Stomach (tissue), 9 donors: ENCODE measurements around the gene CS. TPM values are rescaled to one million over a fixed set of nuclear protein-coding genes. Genes with fewer than 3 reads are reported as not detected.

Experiments used
- DNase-seq, 2 donors: peaks; one replicate each; pipeline versions ENCODE4 v3.0.0 to v3.0.0-alpha.2; 2013 to 2019
- H3K27ac ChIP-seq, 5 donors: fragments of 200-600 bp in 4 of 5; sonication (generic) in 4 of 5; one replicate each; pipeline ENCODE4 v1.5.1; 2013 to 2019; ENCODE audit warnings: mild to moderate bottlenecking in 1 of 5, moderate library complexity in 1 of 5
- H3K27me3 ChIP-seq, 3 donors: fragments of 200-600 bp; sonication (generic); one replicate each; pipeline ENCODE4 v1.5.1; 2017 to 2019; ENCODE audit warnings: mixed run types in 1 of 3
- H3K36me3 ChIP-seq, 4 donors: fragments of 200-600 bp; sonication (generic); 1 replicate in 3 of 4; 2 replicates in 1 of 4; pipeline ENCODE4 v1.5.1; 2016 to 2019
- H3K4me1 ChIP-seq, 4 donors: fragments of 200-600 bp; sonication (generic); one replicate each; pipeline ENCODE4 v1.5.1; 2016 to 2019
- H3K4me3 ChIP-seq, 4 donors: fragments of 200-600 bp; sonication (generic) in 3 of 4; one replicate each; pipeline ENCODE4 v1.5.1; 2016 to 2019; ENCODE audit warnings: mild to moderate bottlenecking in 1 of 4
- H3K9me3 ChIP-seq, 4 donors: fragments of 200-600 bp; sonication (generic); one replicate each; pipeline ENCODE4 v1.5.1; 2016 to 2019
- EP300 ChIP-seq: sonication (generic); formaldehyde crosslinking; IDR thresholded peaks from one replicate; pipeline ENCODE4 v1.6.1; 2017; ENCODE audit warnings: antibody characterized with exemption
- POLR2A ChIP-seq, 4 donors: fragments of 450-650 bp; IDR thresholded peaks; one replicate each; pipeline ENCODE4 v1.6.1; 2016; ENCODE audit warnings: antibody characterized with exemption in 4 of 4, control low read depth in 2 of 4, mild to moderate bottlenecking in 1 of 4, moderate library complexity in 1 of 4
- POLR2AphosphoS5 ChIP-seq, 3 donors: sonication (generic); formaldehyde crosslinking; IDR thresholded peaks; one replicate each; pipeline ENCODE4 v1.6.1; 2016; ENCODE audit warnings: antibody characterized with exemption in 3 of 3
- WGBS, 5 donors: extraction: QIAGEN DNeasy Blood & Tissue Kit in 3 of 5; methylation state at CpG; one replicate each; pipeline versions ENCODE4 v1.1.5 to v1.1.7; 2013 to 2018; 5-methylcytosine and 5-hydroxymethylcytosine counted together
- intact Hi-C: fragments of 100-400 bp; cut with DNase I; formaldehyde crosslinking; loops from one replicate; pipeline ENCODE4 v1.15.1; 2023; ENCODE audit warnings: low total_unique reads
- polyA plus RNA-seq, 3 donors: library from polyadenylated mRNA; stranded (reverse); fragments of 200-250 nt; gene quantifications; one replicate each; pipeline ENCODE4 v1.2.3, GENCODE V29; 2013
- total RNA-seq, 5 donors: library from RNA; depleted of rRNA; stranded (reverse); fragments of >200 nt; gene quantifications; one replicate each; pipeline versions ENCODE4 v1.1.0 to v1.2.3, GENCODE V29; 2014 to 2016
- TF ChIP-seq, protein P1 (sequence below), 7 experiments: fragments of 450-650 bp in 4 of 7; fragments of 200-600 bp in 3 of 7; sonication (generic) in 3 of 7; IDR thresholded peaks; one replicate each; pipeline ENCODE4 v1.5.1; 2016 to 2019; ENCODE audit warnings: antibody characterized with exemption in 7 of 7, control low read depth in 2 of 7, mild to moderate bottlenecking in 1 of 7
- donor health status: healthy with polysubstance abuse.
- donor health status: Bipolar disorder and iron deficiency.
- donor health status: healthy.

CS gene
- total and polyA plus RNA-seq, 8 donors, result 51.9 to 174 (median 114) TPM

DNA sequence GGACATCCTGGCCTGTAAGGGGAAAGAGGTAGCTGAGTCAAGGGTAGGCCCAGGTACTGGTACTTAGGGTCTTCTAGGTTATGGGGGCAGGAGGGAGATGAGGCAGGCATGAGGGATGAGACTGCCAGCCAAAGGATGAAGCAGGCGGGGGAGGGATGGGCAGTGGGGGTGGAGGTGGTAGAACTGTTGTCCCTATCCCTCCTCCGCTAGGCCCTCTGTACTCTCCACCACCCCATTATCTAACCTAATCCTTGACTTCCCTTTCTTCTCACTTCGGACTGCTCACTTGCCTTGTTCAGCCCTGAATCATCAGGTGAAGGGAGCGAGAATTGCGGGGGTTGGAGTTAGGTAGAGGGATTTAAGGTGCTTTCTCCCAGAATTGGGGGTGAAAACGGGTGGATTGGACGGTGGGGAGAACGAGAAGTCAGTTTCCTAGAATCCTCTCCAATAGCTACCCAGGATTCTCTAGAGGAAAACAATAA is 33.1 kb upstream of the CS start:
- 11 to 20% (median 16%) methylated on average over 8 of the region's 8 CpGs for WGBS, 5 donors
- Histone ChIP-seq H3K4me1 (peaks cover 11 to 24% (median 16%) of the 10 kb centered on the region in 4 donors), H3K4me3 (peak overlapping the region; percentile 52 to 70 (median 56)), H3K27ac (peak overlapping the region; percentile 86 to 98 (median 95)), H3K9me3 (no peaks in the 10 kb centered on the region), H3K36me3 (peaks cover 0 to 6% (median 5%) of the 10 kb centered on the region in 4 donors), H3K27me3 (no peaks in the 10 kb centered on the region)
- no peak for DNase-seq
- intact Hi-C loops, result no loop called here
- TF ChIP-seq POLR2AphosphoS5 (IDR thresholded peaks at IDR 0.05) (no peak), EP300 (no peak), POLR2A (IDR thresholded peaks at IDR 0.05) (no peak)
- TF ChIP-seq, protein P1, sequence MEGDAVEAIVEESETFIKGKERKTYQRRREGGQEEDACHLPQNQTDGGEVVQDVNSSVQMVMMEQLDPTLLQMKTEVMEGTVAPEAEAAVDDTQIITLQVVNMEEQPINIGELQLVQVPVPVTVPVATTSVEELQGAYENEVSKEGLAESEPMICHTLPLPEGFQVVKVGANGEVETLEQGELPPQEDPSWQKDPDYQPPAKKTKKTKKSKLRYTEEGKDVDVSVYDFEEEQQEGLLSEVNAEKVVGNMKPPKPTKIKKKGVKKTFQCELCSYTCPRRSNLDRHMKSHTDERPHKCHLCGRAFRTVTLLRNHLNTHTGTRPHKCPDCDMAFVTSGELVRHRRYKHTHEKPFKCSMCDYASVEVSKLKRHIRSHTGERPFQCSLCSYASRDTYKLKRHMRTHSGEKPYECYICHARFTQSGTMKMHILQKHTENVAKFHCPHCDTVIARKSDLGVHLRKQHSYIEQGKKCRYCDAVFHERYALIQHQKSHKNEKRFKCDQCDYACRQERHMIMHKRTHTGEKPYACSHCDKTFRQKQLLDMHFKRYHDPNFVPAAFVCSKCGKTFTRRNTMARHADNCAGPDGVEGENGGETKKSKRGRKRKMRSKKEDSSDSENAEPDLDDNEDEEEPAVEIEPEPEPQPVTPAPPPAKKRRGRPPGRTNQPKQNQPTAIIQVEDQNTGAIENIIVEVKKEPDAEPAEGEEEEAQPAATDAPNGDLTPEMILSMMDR (IDR thresholded peaks at IDR 0.05), result no peak

DNA sequence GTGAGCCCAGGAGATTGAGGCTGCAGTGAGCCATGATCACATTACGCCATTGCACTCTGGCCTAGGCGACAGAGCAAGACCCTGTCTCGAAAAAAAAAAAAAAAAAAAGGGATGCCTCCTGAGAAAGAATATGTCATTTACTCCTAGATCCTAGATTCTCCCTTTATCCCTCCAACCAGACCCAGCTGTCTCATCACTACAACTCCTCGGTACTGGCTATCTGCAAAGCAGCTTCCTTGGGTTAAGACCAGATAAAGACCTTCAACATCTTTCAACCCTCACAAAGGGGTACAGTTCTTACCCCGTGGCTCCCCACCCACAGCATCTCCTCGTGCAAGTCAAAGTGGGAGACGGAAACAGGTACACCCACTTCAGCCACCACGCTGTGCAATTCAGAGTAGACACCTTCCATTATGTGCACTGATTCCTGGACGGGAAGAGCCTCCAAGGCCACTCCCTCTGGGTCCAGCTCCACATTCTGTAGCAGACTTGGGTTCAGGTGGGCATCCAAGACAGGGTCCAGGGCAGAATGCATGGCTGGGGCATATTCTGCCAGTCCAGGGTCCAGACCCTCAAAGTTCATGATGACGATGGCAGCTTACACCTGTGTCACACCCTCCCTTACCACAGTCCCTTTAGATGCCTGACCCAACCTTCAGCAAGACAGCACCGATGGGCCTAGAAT is 32.5 kb upstream of the CS start:
- H3K27ac ChIP-seq, result peak overlapping the region; percentile 86 to 98 (median 95)
- intact Hi-C loops, result no loop called here
- peaks cover 11 to 22% (median 16%) of the 10 kb centered on the region in 4 donors for H3K4me1 ChIP-seq
- WGBS, 5 donors, result 92 to 96% (median 93%) methylated on average over 11 of the region's 11 CpGs
- DNase-seq, result no peak
- no peaks in the 10 kb centered on the region for H3K9me3 ChIP-seq
- H3K36me3 ChIP-seq, result peaks cover 2 to 12% (median 11%) of the 10 kb centered on the region in 4 donors
- H3K4me3 ChIP-seq, result peak overlapping the region; percentile 52 to 70 (median 56)
- TF ChIP-seq POLR2A (IDR thresholded peaks at IDR 0.05) (no peak), EP300 (no peak), POLR2AphosphoS5 (IDR thresholded peaks at IDR 0.05) (no peak)
- TF ChIP-seq, protein P1 (IDR thresholded peaks at IDR 0.05), result no peak
- H3K27me3 ChIP-seq, result no peaks in the 10 kb centered on the region

DNA sequence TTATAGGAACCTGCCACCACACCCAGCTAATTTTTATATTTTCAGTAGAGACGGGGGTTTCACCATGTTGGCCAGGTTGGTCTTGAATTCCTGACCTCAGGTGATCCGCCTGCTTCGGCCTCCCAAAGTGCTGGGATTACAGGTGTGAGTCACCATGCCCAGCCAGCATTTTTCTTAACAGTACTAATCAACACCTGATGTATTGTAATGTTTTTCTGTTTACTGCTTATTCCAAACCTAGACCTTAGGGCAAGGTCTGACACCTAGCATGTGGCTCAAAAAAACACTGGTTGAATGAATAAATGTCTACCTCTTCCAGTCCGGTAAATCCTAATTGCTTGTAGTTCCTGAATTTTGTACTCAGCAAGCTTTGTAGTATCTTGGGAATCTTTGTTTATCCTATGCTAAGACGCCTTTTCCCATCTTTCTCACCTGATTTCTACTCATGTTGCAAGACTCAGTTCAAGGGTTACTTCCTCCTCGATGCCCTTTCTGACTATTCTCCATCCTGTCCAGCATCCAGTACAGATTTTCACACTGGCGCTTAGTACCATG is 30.9 kb upstream of the CS start:
- TF ChIP-seq EP300, result no peak
- TF ChIP-seq, protein P1 (IDR thresholded peaks at IDR 0.05), result no peak
- no peak for TF ChIP-seq POLR2AphosphoS5 (IDR thresholded peaks at IDR 0.05)
- TF ChIP-seq POLR2A (IDR thresholded peaks at IDR 0.05), result no peak
- Histone ChIP-seq H3K4me3 (no peak overlapping the region), H3K9me3 (no peaks in the 10 kb centered on the region), H3K4me1 (peaks cover 11 to 22% (median 16%) of the 10 kb centered on the region in 4 donors), H3K27me3 (no peaks in the 10 kb centered on the region), H3K27ac (no peak overlapping the region), H3K36me3 (peaks cover 18 to 28% (median 27%) of the 10 kb centered on the region in 4 donors)
- intact Hi-C loops, result no loop called here
- 88 to 98% (median 94%) methylated on average over 7 of the region's 7 CpGs for WGBS, 5 donors
- DNase-seq, result no peak

DNA sequence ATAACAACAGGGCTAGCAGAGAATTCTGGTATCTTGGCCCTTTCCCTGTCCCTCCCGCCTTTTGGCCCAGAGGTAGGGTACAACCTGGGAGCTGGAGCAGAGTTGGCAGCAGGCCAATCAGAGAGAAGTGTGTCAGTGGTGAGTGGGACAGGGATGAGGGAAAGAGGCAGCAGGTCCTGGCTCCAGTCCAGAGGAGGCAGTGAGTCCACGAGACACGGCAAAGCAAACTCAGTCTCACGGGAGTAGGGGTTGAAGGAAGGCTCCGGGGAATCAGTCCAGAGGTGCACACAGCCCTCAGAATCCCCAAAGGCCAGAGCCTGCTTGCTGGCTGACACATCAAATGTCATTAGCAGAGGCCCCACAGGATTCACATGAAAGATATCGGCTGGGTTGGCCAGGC is 26.4 kb upstream of the CS start:
- TF ChIP-seq POLR2A (IDR thresholded peaks at IDR 0.05), result no peak
- no peak for TF ChIP-seq POLR2AphosphoS5 (IDR thresholded peaks at IDR 0.05)
- TF ChIP-seq, protein P1 (IDR thresholded peaks at IDR 0.05), result no peak
- TF ChIP-seq EP300, result no peak
- no peak for DNase-seq
- no peaks in the 10 kb centered on the region for H3K9me3 ChIP-seq
- no peak overlapping the region for H3K4me3 ChIP-seq
- H3K27ac ChIP-seq, result no peak overlapping the region
- intact Hi-C loops, result no loop called here
- peaks cover 54 to 73% (median 71%) of the 10 kb centered on the region in 4 donors for H3K36me3 ChIP-seq
- WGBS, 5 donors, result 72 to 91% (median 78%) methylated on average over 6 of the region's 6 CpGs
- H3K4me1 ChIP-seq, result no peaks in the 10 kb centered on the region
- no peaks in the 10 kb centered on the region for H3K27me3 ChIP-seq
